Chondrocyte (in vitro differentiated cells): ENCODE measurements around the gene SFPQ. TPM values are rescaled to one million over a fixed set of nuclear protein-coding genes. Genes with fewer than 3 reads are reported as not detected.
A peak's percentile ranks its signal among the peaks of the same experiment; 100 is the strongest.

Source experiments
- DNase-seq: peaks from one replicate; pipeline ENCODE4 v3.0.0; 2021; ENCODE audit warnings: mixed read lengths, low spot score
- H3K27ac Mint-ChIP-seq: one replicate; pipeline ENCODE4 v1.8.0; 2021; ENCODE audit warnings: mild to moderate bottlenecking, moderate library complexity, mixed read lengths; ENCODE audit not compliant: unreplicated experiment
- H3K27me3 Mint-ChIP-seq: 2 replicates; pipeline ENCODE4 v1.8.0; 2021; ENCODE audit warnings: low read depth, mixed read lengths
- H3K36me3 Mint-ChIP-seq: 2 replicates; pipeline ENCODE4 v1.8.0; 2021; ENCODE audit warnings: low read depth, mixed read lengths
- H3K4me1 Mint-ChIP-seq: 2 replicates; pipeline ENCODE4 v1.8.0; 2021; ENCODE audit warnings: low read depth, mild to moderate bottlenecking, mixed read lengths
- H3K4me3 Mint-ChIP-seq: one replicate; pipeline ENCODE4 v1.8.0; 2021; ENCODE audit warnings: mild to moderate bottlenecking, moderate library complexity, mixed read lengths; ENCODE audit not compliant: unreplicated experiment
- H3K9me3 Mint-ChIP-seq: 2 replicates; pipeline ENCODE4 v1.8.0; 2021; ENCODE audit warnings: low read depth, mixed read lengths
- CTCF ChIP-seq: fragments of 200-600 bp; sonication (generic); IDR thresholded peaks from 2 replicates; pipeline ENCODE4 v1.5.0; 2021; ENCODE audit warnings: antibody characterized with exemption, mild to moderate bottlenecking, moderate library complexity
- total RNA-seq: library from RNA; stranded (reverse); gene quantifications from 3 replicates; pipeline ENCODE4 v1.2.1, GENCODE V29; 2021

Gene SFPQ
- total RNA-seq, 1 donor from 2014 or later, result 149 TPM

GRCh38 chr1:35185200-35185599 is 7.7 kb downstream of the SFPQ start:
- DNase-seq, result no peak
- Mint-ChIP-seq H3K4me3 (no peak overlapping the region), H3K4me1 (peaks cover 79% of the 10 kb centered on the region), H3K27ac (peak overlapping the region; percentile 22), H3K27me3 (no peaks in the 10 kb centered on the region), H3K9me3 (no peaks in the 10 kb centered on the region), H3K36me3 (peaks cover 83% of the 10 kb centered on the region)
- no peak for TF ChIP-seq CTCF

GRCh38 chr1:35184495-35185199 is 8.3 kb downstream of the SFPQ start:
- Mint-ChIP-seq H3K27me3 (no peaks in the 10 kb centered on the region), H3K4me1 (peaks cover 77% of the 10 kb centered on the region), H3K9me3 (no peaks in the 10 kb centered on the region), H3K27ac (peak overlapping the region; percentile 24), H3K36me3 (peaks cover 79% of the 10 kb centered on the region), H3K4me3 (no peak overlapping the region)
- no peak for DNase-seq
- TF ChIP-seq CTCF, result no peak

GRCh38 chr1:35181790-35182455 is 11.0 kb downstream of the SFPQ start:
- no peak for DNase-seq
- Mint-ChIP-seq H3K9me3 (no peaks in the 10 kb centered on the region), H3K36me3 (peaks cover 63% of the 10 kb centered on the region), H3K4me1 (peaks cover 54% of the 10 kb centered on the region), H3K27me3 (no peaks in the 10 kb centered on the region), H3K4me3 (no peak overlapping the region), H3K27ac (peak overlapping the region; percentile 9)
- no peak for TF ChIP-seq CTCF

- Mint-ChIP-seq H3K4me3 (no peak overlapping the region), H3K9me3 (no peaks in the 10 kb centered on the region), H3K4me1 (peaks cover 50% of the 10 kb centered on the region), H3K27me3 (no peaks in the 10 kb centered on the region), H3K27ac (peak overlapping the region; percentile 0), H3K36me3 (peaks cover 63% of the 10 kb centered on the region)
- no peak for DNase-seq
- no peak for TF ChIP-seq CTCF
Measured at GRCh38 chr1:35180776-35181374, 12.1 kb downstream of the SFPQ start.

GRCh38 chr1:35179908-35180307 is 13.0 kb downstream of the SFPQ start:
- Mint-ChIP-seq H3K27ac (no peak overlapping the region), H3K4me1 (peaks cover 42% of the 10 kb centered on the region), H3K9me3 (no peaks in the 10 kb centered on the region), H3K4me3 (no peak overlapping the region), H3K27me3 (no peaks in the 10 kb centered on the region), H3K36me3 (peaks cover 63% of the 10 kb centered on the region)
- DNase-seq, result no peak
- TF ChIP-seq CTCF, result no peak
